ENCODE data around the gene NELFCD.

Gene NELFCD

DNA sequence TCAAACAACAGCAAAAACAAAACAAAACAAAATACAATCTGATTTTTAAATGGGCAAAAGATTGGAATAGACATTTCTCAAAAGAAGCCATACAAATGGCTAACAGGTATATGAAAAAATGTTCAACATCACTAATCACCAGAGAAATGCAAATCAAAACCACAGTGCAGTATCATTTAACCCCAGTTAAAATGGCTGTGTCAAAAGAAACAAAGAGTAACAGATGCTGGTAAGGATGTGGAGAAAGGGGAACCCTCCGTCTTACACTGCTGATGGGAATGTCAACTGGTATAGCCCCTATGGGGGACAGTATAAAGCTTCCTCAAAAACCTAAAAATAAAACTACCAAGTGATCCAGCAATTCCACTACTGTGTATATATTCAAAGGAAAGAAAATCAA is 10.9 kb upstream of the NELFCD start:
- no peak overlapping the region for H3K27ac ChIP-seq (replicated peaks)
- no peak overlapping the region for H3K4me3 ChIP-seq (replicated peaks; ENCODE audit: insufficient read depth, low read length)
- H3K27me3 ChIP-seq (ENCODE audit: insufficient read depth, poor library complexity, severe bottlenecking): no peaks in the 10 kb centered on the region
- no peak for DNase-seq (ENCODE audit: low read depth in 1 of 2, low spot score in 1 of 2)
- TF ChIP-seq SPI1 (IDR thresholded peaks at IDR 0.05; ENCODE audit: borderline replicate concordance, low read depth) (no peak), CTCF (IDR thresholded peaks at IDR 0.05; ENCODE audit: insufficient read depth, low read length) (no peak), GABPA (IDR thresholded peaks at IDR 0.05; ENCODE audit: low read depth) (no peak), POLR2AphosphoS5 (IDR thresholded peaks at IDR 0.05; ENCODE audit: low read depth) (no peak)
- TF ChIP-seq, protein P1, sequence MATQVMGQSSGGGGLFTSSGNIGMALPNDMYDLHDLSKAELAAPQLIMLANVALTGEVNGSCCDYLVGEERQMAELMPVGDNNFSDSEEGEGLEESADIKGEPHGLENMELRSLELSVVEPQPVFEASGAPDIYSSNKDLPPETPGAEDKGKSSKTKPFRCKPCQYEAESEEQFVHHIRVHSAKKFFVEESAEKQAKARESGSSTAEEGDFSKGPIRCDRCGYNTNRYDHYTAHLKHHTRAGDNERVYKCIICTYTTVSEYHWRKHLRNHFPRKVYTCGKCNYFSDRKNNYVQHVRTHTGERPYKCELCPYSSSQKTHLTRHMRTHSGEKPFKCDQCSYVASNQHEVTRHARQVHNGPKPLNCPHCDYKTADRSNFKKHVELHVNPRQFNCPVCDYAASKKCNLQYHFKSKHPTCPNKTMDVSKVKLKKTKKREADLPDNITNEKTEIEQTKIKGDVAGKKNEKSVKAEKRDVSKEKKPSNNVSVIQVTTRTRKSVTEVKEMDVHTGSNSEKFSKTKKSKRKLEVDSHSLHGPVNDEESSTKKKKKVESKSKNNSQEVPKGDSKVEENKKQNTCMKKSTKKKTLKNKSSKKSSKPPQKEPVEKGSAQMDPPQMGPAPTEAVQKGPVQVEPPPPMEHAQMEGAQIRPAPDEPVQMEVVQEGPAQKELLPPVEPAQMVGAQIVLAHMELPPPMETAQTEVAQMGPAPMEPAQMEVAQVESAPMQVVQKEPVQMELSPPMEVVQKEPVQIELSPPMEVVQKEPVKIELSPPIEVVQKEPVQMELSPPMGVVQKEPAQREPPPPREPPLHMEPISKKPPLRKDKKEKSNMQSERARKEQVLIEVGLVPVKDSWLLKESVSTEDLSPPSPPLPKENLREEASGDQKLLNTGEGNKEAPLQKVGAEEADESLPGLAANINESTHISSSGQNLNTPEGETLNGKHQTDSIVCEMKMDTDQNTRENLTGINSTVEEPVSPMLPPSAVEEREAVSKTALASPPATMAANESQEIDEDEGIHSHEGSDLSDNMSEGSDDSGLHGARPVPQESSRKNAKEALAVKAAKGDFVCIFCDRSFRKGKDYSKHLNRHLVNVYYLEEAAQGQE (IDR thresholded peaks at IDR 0.05; ENCODE audit: insufficient replicate concordance, low read depth): no peak

GRCh38 chr20:58971429-58971828 is 9.6 kb upstream of the NELFCD start:
- Histone ChIP-seq H3K27me3 (ENCODE audit: insufficient read depth, poor library complexity, severe bottlenecking) (no peaks in the 10 kb centered on the region), H3K27ac (replicated peaks) (no peak overlapping the region), H3K4me3 (replicated peaks; ENCODE audit: insufficient read depth, low read length) (no peak overlapping the region)
- TF ChIP-seq CTCF (IDR thresholded peaks at IDR 0.05; ENCODE audit: insufficient read depth, low read length) (no peak), SPI1 (IDR thresholded peaks at IDR 0.05; ENCODE audit: borderline replicate concordance, low read depth) (no peak), GABPA (IDR thresholded peaks at IDR 0.05; ENCODE audit: low read depth) (no peak), POLR2AphosphoS5 (IDR thresholded peaks at IDR 0.05; ENCODE audit: low read depth) (no peak)
- TF ChIP-seq, protein P1 (IDR thresholded peaks at IDR 0.05; ENCODE audit: insufficient replicate concordance, low read depth): no peak
- DNase-seq (ENCODE audit: low read depth in 1 of 2, low spot score in 1 of 2): no peak

DNA sequence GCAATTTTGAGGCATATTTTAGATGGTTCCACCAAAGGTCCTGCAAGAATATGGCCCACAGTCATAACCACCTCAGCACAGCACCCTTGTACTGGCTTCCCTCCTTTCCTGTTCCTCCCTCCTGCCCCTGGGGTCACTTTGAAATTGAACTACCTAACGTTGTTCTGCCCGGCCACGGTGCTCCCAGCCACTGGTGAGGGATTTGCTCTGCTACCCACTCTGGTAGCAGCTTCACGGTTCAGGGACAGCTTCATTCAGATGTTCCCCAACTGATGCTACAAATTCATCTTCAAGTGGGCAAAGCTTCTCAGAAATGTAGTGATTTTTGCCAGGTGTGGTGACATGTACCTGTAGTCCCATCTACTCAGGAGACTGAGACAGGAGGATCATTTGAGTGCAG is 7.9 kb upstream of the NELFCD start:
- Histone ChIP-seq H3K27ac (replicated peaks) (no peak overlapping the region), H3K27me3 (ENCODE audit: insufficient read depth, poor library complexity, severe bottlenecking) (no peaks in the 10 kb centered on the region), H3K4me3 (replicated peaks; ENCODE audit: insufficient read depth, low read length) (no peak overlapping the region)
- TF ChIP-seq, protein P1 (IDR thresholded peaks at IDR 0.05; ENCODE audit: insufficient replicate concordance, low read depth): no peak
- TF ChIP-seq GABPA (IDR thresholded peaks at IDR 0.05; ENCODE audit: low read depth) (no peak), POLR2AphosphoS5 (IDR thresholded peaks at IDR 0.05; ENCODE audit: low read depth) (no peak), CTCF (IDR thresholded peaks at IDR 0.05; ENCODE audit: insufficient read depth, low read length) (no peak), SPI1 (IDR thresholded peaks at IDR 0.05; ENCODE audit: borderline replicate concordance, low read depth) (no peak)
- no peak for DNase-seq (ENCODE audit: low read depth in 1 of 2, low spot score in 1 of 2)
